GM12865 (cell line): ENCODE data around the gene SPECC1.

Source experiments
- DNase-seq: peaks from one replicate; pipeline ENCODE4 v3.0.0; 2010; ENCODE audit warnings: low read depth
- H3K4me3 ChIP-seq: 2 replicates; pipeline ENCODE4 v1.5.1; 2011; ENCODE audit warnings: mild to moderate bottlenecking, low read depth, low read length, control low read depth
- TF ChIP-seq, protein P1 (sequence below): IDR thresholded peaks from 2 replicates; pipeline ENCODE4 v1.5.1; 2011; ENCODE audit warnings: low read length, control low read depth, low read depth, inconsistent platforms; ENCODE audit not compliant: insufficient read depth; ENCODE audit errors: missing control alignments

Gene SPECC1

DNA sequence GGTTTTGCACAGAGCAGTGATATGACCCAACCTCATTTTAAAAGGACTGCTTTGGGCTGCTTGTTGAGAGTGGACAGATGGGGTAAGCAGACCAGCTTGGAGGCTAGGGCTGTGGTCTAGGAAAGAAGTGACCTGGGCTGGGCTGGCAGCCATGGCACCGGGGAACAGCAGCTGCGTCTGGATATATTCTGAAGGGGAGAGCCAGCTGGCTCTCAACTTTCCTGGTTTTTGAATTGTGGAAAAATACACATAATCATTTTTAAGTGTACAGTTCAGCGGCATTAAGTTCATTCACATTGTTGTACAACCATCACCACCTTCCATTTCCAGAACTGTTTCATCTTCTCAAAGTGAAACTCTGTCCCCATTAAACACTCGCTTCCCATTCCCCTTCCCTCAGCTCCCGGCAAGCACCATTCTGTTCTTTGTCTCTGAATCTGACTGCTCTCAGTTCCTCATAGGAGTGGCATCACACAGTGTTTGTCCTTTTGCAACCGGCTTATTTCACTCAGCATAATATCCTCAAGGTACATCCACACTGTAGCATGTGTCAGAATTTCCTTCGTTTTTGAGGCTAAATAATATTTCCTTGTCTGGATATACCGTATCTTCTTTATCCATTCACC lies 113.2 kb downstream of the SPECC1 start:
- DNase-seq, result no peak
- no peak overlapping the region for H3K4me3 ChIP-seq
- TF ChIP-seq, protein P1, sequence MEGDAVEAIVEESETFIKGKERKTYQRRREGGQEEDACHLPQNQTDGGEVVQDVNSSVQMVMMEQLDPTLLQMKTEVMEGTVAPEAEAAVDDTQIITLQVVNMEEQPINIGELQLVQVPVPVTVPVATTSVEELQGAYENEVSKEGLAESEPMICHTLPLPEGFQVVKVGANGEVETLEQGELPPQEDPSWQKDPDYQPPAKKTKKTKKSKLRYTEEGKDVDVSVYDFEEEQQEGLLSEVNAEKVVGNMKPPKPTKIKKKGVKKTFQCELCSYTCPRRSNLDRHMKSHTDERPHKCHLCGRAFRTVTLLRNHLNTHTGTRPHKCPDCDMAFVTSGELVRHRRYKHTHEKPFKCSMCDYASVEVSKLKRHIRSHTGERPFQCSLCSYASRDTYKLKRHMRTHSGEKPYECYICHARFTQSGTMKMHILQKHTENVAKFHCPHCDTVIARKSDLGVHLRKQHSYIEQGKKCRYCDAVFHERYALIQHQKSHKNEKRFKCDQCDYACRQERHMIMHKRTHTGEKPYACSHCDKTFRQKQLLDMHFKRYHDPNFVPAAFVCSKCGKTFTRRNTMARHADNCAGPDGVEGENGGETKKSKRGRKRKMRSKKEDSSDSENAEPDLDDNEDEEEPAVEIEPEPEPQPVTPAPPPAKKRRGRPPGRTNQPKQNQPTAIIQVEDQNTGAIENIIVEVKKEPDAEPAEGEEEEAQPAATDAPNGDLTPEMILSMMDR, result no peak

DNA sequence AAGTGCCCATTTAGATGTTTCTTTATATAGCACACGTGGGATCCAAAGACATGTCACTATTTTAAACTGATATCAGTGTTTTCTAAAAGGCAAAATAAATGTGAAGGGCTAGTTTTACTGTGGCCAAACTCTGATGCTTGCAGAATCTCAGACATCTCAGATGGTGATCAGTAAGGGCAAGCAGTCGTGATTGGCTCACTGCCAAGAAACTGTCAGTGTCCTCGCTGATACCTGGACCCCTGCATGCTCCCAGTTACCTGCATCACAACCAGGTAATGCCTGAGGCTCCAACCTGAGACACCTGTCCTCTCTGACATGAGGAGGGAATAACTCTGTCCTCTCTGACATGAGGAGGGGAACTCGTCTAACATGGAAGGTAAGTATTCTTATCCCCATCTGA lies 114.0 kb downstream of the SPECC1 start:
- DNase-seq, result no peak
- TF ChIP-seq, protein P1, result no peak

DNA sequence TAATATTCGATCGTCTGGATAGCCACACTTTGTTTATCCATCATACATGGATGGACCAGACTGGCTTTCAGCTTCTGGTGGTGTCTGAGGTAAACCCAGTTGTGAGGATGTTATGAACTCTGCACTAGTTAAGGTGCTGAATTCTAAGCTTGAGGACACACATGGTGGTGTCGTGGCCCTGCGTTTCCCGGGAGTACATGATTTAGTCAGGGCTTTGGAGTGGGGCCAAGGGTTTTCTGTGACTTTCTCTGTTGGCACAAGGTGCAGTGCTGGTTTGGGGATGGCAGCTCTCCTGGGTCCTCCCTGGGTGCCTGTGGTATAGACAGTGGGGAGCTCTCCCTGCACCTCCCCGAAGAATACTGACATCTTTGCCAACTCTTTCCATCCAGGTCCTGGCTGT lies 116.6 kb downstream of the SPECC1 start:
- TF ChIP-seq, protein P1, result no peak
- no peak overlapping the region for H3K4me3 ChIP-seq
- no peak for DNase-seq

More for the DNA sequence above, 114.0 kb downstream of the SPECC1 start:
- no peak overlapping the region for H3K4me3 ChIP-seq

DNA sequence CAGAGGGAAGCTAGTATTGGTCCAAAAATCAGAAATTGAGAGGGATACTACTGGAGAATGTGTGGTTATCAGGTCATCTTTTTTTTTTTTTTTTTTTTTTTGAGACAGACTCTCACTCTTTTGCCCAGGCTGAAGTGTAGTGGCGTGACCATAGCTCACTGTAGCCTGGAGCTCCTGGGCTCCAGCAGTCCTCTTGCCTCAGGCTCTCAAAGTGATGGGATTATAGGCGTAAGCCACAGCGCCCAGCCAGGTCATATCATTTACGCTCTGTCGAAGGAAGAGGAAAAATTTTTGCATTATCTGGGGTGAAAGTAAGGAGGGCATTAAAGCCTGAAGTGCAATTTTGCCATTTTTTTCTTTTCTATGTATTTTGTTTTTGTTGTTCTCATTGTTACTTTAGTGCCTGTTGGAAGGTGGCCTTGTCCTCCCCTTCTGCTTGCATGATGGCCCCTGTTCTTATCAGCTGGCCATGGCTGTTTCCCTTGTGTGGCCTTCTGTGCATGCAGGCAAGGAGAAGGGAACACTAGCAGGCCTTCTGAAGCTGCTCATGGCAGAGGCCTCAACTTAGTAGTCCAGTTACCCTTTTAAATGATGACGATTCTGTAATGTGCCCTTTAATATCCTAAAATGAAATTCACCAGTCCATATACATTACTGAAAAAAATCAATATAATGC lies 118.3 kb downstream of the SPECC1 start:
- no peak overlapping the region for H3K4me3 ChIP-seq
- DNase-seq, result no peak
- TF ChIP-seq, protein P1, result no peak

DNA sequence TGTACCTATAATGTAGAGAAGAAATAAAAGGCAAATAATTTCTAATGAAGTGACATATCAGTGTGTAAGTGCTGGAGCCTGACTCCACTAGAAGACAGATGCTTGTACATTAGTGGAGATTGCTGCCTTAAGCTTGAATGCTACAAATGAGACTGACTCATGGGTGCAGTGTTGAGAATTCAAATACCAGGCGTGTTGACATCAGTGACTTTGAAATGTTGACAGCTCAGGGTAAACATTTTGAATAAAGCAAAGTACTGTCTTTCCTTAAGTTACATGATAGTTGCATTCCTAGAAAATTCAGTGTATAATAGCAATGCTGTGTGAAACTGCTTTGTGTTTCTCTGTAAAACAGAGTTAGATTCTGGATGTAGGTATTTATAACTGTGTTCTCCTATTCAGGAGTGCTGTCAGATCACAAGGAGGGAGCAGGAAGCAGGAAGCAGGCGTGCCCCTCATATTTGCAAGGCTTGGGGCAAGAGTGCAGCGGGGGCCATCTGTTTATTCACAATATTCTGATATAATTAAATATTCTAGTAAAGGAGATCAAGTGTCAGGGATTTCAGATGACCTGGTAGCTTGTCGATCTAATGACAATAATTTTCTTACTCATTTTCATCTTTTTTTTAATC lies 119.0 kb downstream of the SPECC1 start:
- DNase-seq, result no peak
- TF ChIP-seq, protein P1, result no peak
- H3K4me3 ChIP-seq, result no peak overlapping the region

DNA sequence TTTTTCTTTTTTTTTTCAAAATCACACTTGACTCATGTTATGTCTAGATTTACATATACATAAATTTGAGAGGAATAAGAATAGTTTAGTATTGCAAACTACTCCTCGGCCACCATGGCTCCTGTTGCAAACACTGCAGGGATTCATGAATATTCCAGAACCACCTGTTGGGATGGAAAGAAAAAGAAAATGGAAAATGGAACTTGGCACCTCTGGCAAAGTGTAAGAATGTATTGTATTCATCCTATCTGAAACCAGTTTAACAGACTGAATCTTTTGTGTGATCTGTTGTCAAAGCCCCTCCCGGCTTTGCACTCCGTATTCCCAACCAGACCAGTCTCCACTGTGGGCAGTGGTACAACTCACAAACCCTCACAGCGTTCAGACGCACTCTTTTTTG lies 124.4 kb downstream of the SPECC1 start:
- no peak for DNase-seq
- TF ChIP-seq, protein P1, result no peak
- no peak overlapping the region for H3K4me3 ChIP-seq
